ES-I3 (cell line): ENCODE measurements around the gene TAS2R39.

Experiments
- H3K36me3 ChIP-seq: 2 replicates; pipeline ENCODE4 v1.6.1; 2013; ENCODE audit warnings: mild to moderate bottlenecking, low read length, control low read depth, moderate library complexity; ENCODE audit not compliant: insufficient read depth
- H3K4me1 ChIP-seq: 2 replicates; pipeline ENCODE4 v1.6.1; 2013; ENCODE audit warnings: mild to moderate bottlenecking, control low read depth, low read length; ENCODE audit not compliant: insufficient read depth
- H3K9ac ChIP-seq: 2 replicates; pipeline ENCODE4 v1.6.1; 2013; ENCODE audit warnings: low read depth, mild to moderate bottlenecking, low read length, moderate library complexity
- H3K9me3 ChIP-seq: 2 replicates; pipeline ENCODE4 v1.6.1; 2013; ENCODE audit warnings: mild to moderate bottlenecking, low read length, moderate library complexity; ENCODE audit not compliant: control insufficient read depth, insufficient read depth

The TAS2R39 gene

DNA sequence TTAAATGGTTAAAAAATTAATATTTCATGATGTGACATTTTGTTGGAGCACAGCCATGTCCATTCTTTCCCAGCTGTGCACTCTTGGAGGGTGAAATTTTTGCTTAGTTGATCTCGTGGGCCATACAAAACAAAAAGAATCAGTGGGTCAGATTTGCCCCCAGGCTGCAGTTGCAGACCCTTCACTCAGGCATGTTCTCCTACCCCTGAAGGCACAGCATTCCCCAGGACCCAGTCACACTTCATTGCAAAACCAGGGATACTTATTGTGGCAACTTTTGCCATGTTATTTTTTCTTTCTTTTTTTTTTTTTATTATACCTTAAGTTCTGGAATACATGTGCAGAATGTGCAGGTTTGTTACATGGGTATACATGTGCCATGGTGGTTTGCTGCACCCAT lies 44.6 kb downstream of the TAS2R39 start:
- H3K4me1 ChIP-seq: no peaks in the 10 kb centered on the region
- no peaks in the 10 kb centered on the region for H3K9me3 ChIP-seq
- H3K9ac ChIP-seq: no peak overlapping the region
- H3K36me3 ChIP-seq: no peaks in the 10 kb centered on the region

DNA sequence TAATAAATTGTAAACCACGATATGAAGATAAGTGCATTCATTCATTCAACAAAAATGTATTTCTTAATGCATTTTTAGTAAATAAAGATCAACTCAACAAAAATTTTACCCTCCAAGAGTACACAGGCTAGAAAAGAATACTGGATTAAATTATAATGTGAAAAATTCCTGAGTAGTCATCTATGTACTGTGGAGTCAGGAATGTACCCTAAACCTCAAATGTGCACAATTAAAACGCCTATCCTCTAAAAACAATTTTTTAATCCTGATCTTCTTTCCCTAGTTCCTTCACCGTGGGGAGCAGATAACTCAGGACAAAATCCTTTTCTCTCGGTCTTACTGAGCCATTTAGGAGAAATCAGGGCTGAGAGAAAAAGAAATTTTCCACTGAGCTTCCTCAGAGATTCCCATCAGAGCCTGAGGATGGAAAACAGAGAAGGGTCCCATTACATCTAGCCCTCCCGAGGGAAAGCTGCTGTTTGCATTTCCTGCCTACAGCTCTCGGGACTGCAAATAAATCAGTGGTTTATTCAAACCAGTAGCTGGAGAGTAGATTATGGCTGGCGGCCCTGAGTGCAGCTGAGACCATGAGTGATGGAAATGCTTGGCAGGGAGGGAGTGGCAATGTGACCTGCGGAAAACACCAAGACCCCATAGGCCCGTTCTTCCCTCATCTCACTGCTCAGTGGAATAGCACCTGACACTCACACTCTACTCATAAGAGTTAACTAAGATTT lies 46.0 kb downstream of the TAS2R39 start:
- H3K4me1 ChIP-seq: no peaks in the 10 kb centered on the region
- no peaks in the 10 kb centered on the region for H3K9me3 ChIP-seq
- no peaks in the 10 kb centered on the region for H3K36me3 ChIP-seq
- no peak overlapping the region for H3K9ac ChIP-seq

DNA sequence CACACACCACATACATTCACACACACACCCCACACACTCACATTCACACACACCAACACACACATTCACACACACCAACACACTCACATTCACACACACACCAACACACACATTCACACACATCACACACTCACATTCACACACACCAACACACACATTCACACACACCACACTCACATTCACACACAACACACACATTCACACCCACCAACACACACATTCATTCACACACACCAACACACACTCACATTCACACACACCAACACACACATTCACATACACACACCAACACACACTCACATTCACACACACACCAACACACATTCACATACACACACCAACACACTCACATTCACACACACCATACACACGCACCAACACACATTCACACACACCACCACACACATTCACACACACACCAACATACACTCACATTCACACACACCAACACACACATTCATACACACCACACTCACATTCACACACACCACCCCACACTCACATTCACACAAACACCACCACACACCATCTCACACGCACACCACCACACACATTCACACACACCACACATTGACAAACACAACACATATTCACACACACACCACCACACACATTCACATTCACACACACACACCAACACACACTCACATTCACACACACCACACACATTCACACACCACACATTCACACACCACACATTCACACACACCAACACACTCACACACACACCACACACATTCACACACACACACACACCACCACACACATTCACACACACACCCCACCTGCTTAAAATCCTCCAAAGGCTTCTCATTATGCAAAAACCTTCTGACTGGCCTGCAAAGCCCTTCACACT lies 47.6 kb downstream of the TAS2R39 start:
- no peak overlapping the region for H3K9ac ChIP-seq
- H3K36me3 ChIP-seq: no peaks in the 10 kb centered on the region
- no peaks in the 10 kb centered on the region for H3K9me3 ChIP-seq
- H3K4me1 ChIP-seq: no peaks in the 10 kb centered on the region
